Heart left ventricle (tissue), 16 donors: ENCODE results near the gene UBXN4. TPM values are rescaled to one million over a fixed set of nuclear protein-coding genes. Genes with fewer than 3 reads are reported as not detected.

Source experiments
- ATAC-seq, 4 donors: fragments of 200-7000 bp; cut with Tn5 transposase; one replicate each; pipeline ENCODE4 v1.9.1; 2020 to 2022; ENCODE audit warnings: moderate library complexity in 4 of 4, mild to moderate bottlenecking in 3 of 4, moderate number of reproducible peaks in 1 of 4
- DNase-seq, 5 donors: peaks; one replicate each; pipeline ENCODE4 v3.0.0-alpha.2; 2020
- H3K27ac ChIP-seq, 12 donors: fragments of 200-600 bp; sonication (generic) in 4 of 12; one replicate each; pipeline versions ENCODE4 v1.5.0 to v1.8.0; 2016 to 2022; ENCODE audit warnings: mild to moderate bottlenecking in 2 of 12
- H3K27me3 ChIP-seq, 9 donors: fragments of 200-600 bp; sonication (generic) in 2 of 9; one replicate each; pipeline versions ENCODE4 v1.5.1 to v1.8.0; 2016 to 2022; ENCODE audit warnings: mild to moderate bottlenecking in 3 of 9
- H3K36me3 ChIP-seq, 9 donors: fragments of 200-600 bp; sonication (generic) in 2 of 9; one replicate each; pipeline versions ENCODE4 v1.5.0 to v1.8.0; 2018 to 2022; ENCODE audit warnings: mild to moderate bottlenecking in 2 of 9
- H3K4me1 ChIP-seq, 12 donors: fragments of 200-600 bp; sonication (generic) in 4 of 12; one replicate each; pipeline versions ENCODE4 v1.5.0 to v1.8.0; 2016 to 2022; ENCODE audit warnings: mild to moderate bottlenecking in 3 of 12
- H3K4me3 ChIP-seq, 12 donors: fragments of 200-600 bp; sonication (generic) in 4 of 12; one replicate each; pipeline versions ENCODE4 v1.5.0 to v1.8.0; 2017 to 2022; ENCODE audit warnings: mild to moderate bottlenecking in 9 of 12, moderate library complexity in 4 of 12
- H3K9me3 ChIP-seq, 12 donors: fragments of 200-600 bp; sonication (generic) in 4 of 12; one replicate each; pipeline versions ENCODE4 v1.5.0 to v1.8.0; 2016 to 2022; ENCODE audit warnings: mild to moderate bottlenecking in 1 of 12
- POLR2A ChIP-seq, 2 donors: fragments of 450-650 bp; IDR thresholded peaks; one replicate each; pipeline ENCODE4 v1.6.1; 2017; ENCODE audit warnings: antibody characterized with exemption in 2 of 2, mild to moderate bottlenecking in 2 of 2, moderate library complexity in 2 of 2
- WGBS, 4 donors: extraction: QIAGEN DNeasy Blood & Tissue Kit in 2 of 4; methylation state at CpG; one replicate each; pipeline versions ENCODE4 v1.1.5 to v1.1.7; 2013 to 2018; 5-methylcytosine and 5-hydroxymethylcytosine counted together
- intact Hi-C, 10 donors: fragments of 100-400 bp; cut with DNase I; formaldehyde crosslinking; loops; one replicate each; pipeline versions ENCODE4 v1.11.1 to v1.14.2; 2022
- polyA plus RNA-seq, 2 donors: library from polyadenylated mRNA; stranded (reverse); fragments of 200-250 nt; gene quantifications; one replicate each; pipeline ENCODE4 v1.2.3, GENCODE V29; 2013
- total RNA-seq, 9 donors: library from RNA; depleted of rRNA in 2 of 9; stranded (reverse); fragments of >200 nt in 2 of 9; fragmentation: NEBNext Ultra II Directional in 3 of 9; extraction: Animal tissue kit (Norgen Biotek cat#: 25700) in 3 of 9; gene quantifications; one replicate each; pipeline versions ENCODE4 v1.1.0 to v1.2.4, GENCODE V29; 2016 to 2023
- TF ChIP-seq, protein P1 (sequence below), 12 donors: fragments of 200-600 bp; sonication (generic) in 4 of 12; IDR thresholded peaks; one replicate each; pipeline versions ENCODE4 v1.5.0 to v1.8.0; 2018 to 2022; ENCODE audit warnings: antibody characterized with exemption in 12 of 12, mild to moderate bottlenecking in 5 of 12
- donor health status: ischemic (EF 13 %, LVEDD 7.1; RV severe dilation, severe dysfunction).
- donor health status: healthy with polysubstance abuse.
- donor health status: DM: no; HTN: yes; CAD: no.
- donor health status: DM: no; HTN: no; CAD: no.
- donor health status: ischemic (EF 25% LVEDD 6.9; RV normal size, moderate dysfunction).
- donor health status: ischemic (EF 25% LVEDD 5.7; RV mildly dilated, moderate dysfunction).
- donor health status: healthy.
- donor health status: DM: yes; HTN: yes; CAD: no.
- donor health status: ischemic (EF 35%, LVEDD 5.7; RV mildly dilated, moderate dysfunction).
- donor health status: nonischemic (EF 11% LVEDD 7.7; RV severe dilation, severe dysfunction).
- donor health status: DM: yes; HTN: yes; CAD: no.
- donor health status: PGD.
- donor health status: ischemic (EF 29% LVEDD 5.4; RV normal size, mild dysfunction).
- donor health status: nonischemic (EF 23%, LVEDD 6.1; RV moderate dilation, normal function).

UBXN4 gene
- total and polyA plus RNA-seq, 11 donors: 28.2 to 90.5 (median 54.6) TPM

DNA sequence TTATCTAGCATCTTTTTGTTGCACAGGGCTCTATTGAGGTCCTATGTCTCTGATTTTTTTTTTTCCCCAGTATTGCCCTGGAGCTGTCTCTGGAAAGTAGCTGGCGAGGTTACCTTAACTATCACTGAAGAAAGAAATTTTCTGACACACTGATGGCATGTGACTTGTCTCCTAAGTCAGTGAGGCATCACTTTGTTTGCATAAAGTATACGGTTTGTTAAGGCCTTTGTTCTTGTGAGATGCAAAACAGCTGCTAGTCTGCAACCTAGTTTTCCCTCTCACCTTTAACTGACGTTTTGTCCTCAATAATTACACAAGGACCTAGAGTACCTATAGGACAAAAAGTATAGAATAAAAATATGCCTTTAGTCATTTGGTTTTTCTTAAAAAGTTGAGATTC, 41.8 kb downstream of the UBXN4 start:
- H3K27ac ChIP-seq: no peak overlapping the region
- 86 to 95% (median 90%) methylated on average over 3 of the region's 3 CpGs for WGBS, 4 donors
- H3K4me1 ChIP-seq: no peaks in the 10 kb centered on the region
- H3K9me3 ChIP-seq: no peaks in the 10 kb centered on the region
- H3K36me3 ChIP-seq: peaks cover 0 to 88% (median 82%) of the 10 kb centered on the region in 9 donors
- DNase-seq (no peak), ATAC-seq (no peak)
- H3K27me3 ChIP-seq: no peaks in the 10 kb centered on the region
- intact Hi-C loops: no loop called here
- no peak for TF ChIP-seq POLR2A (IDR thresholded peaks at IDR 0.05)
- TF ChIP-seq, protein P1, sequence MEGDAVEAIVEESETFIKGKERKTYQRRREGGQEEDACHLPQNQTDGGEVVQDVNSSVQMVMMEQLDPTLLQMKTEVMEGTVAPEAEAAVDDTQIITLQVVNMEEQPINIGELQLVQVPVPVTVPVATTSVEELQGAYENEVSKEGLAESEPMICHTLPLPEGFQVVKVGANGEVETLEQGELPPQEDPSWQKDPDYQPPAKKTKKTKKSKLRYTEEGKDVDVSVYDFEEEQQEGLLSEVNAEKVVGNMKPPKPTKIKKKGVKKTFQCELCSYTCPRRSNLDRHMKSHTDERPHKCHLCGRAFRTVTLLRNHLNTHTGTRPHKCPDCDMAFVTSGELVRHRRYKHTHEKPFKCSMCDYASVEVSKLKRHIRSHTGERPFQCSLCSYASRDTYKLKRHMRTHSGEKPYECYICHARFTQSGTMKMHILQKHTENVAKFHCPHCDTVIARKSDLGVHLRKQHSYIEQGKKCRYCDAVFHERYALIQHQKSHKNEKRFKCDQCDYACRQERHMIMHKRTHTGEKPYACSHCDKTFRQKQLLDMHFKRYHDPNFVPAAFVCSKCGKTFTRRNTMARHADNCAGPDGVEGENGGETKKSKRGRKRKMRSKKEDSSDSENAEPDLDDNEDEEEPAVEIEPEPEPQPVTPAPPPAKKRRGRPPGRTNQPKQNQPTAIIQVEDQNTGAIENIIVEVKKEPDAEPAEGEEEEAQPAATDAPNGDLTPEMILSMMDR (IDR thresholded peaks at IDR 0.05): no peak
- H3K4me3 ChIP-seq: no peak overlapping the region

- TF ChIP-seq, protein P1 (IDR thresholded peaks at IDR 0.05): peak in 2 of 12 donors; percentile 37 to 44
- no peak for TF ChIP-seq POLR2A (IDR thresholded peaks at IDR 0.05)
- Histone ChIP-seq H3K4me1 (no peaks in the 10 kb centered on the region), H3K36me3 (peaks cover 0 to 74% (median 66%) of the 10 kb centered on the region in 9 donors), H3K4me3 (no peak overlapping the region), H3K27me3 (no peaks in the 10 kb centered on the region), H3K9me3 (no peaks in the 10 kb centered on the region), H3K27ac (no peak overlapping the region)
- ATAC-seq (no peak), DNase-seq (no peak)
- 93 to 99% (median 96%) methylated on average over 2 of the region's 2 CpGs for WGBS, 4 donors
- intact Hi-C loops: no loop called here
Measured at GRCh38 chr2:135785032-135785431, 43.4 kb downstream of the UBXN4 start.

DNA sequence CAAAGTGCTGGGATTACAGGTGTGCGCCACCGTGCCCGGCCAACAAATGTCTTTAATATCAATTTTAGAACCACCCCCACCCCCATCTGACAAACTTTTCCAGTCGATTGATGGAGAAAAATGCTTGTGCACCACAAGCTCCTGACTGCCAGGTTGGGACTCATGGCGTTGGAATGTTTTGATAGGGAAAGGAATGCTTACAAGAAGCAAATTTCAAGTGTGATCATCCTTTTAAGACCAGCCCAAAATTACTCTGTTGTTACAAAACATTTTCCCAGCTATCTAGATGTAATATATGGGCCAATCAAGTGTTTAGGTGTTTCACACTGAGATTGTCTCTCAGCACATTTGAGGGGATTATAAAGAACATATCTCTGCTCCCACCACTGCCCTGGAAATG, 45.2 kb downstream of the UBXN4 start:
- 75 to 92% (median 80%) methylated on average over 5 of the region's 5 CpGs for WGBS, 4 donors
- Histone ChIP-seq H3K4me3 (no peak overlapping the region), H3K27ac (no peak overlapping the region), H3K4me1 (no peaks in the 10 kb centered on the region), H3K36me3 (peaks cover 0 to 56% (median 48%) of the 10 kb centered on the region in 9 donors), H3K27me3 (no peaks in the 10 kb centered on the region), H3K9me3 (peaks cover 0 to 1% (median 0%) of the 10 kb centered on the region in 12 donors)
- DNase-seq (no peak), ATAC-seq (no peak)
- intact Hi-C loops: no loop called here
- TF ChIP-seq, protein P1 (IDR thresholded peaks at IDR 0.05): no peak

- Histone ChIP-seq H3K9me3 (peaks cover 0 to 3% (median 0%) of the 10 kb centered on the region in 12 donors), H3K27me3 (no peaks in the 10 kb centered on the region), H3K4me1 (no peaks in the 10 kb centered on the region), H3K27ac (no peak overlapping the region), H3K36me3 (peaks cover 0 to 20% (median 12%) of the 10 kb centered on the region in 9 donors), H3K4me3 (no peak overlapping the region)
- DNase-seq (no peak), ATAC-seq (no peak)
- intact Hi-C loops: loop anchor here in 1 of 10 donors (10.0 kb wide), 1 partner anchor 796 kb away; no protein-coding TSS in a partner anchor
- 92 to 97% (median 96%) methylated on average over 10 of the region's 10 CpGs for WGBS, 4 donors
- TF ChIP-seq, protein P1 (IDR thresholded peaks at IDR 0.05): no peak
- no peak for TF ChIP-seq POLR2A (IDR thresholded peaks at IDR 0.05)
Measured at GRCh38 chr2:135790423-135790822, 48.8 kb downstream of the UBXN4 start.
